Spleen (tissue), 11 donors: ENCODE measurements around the gene PPP1R13B. TPM values are rescaled to one million over a fixed set of nuclear protein-coding genes. Genes with fewer than 3 reads are reported as not detected.
A peak's percentile ranks its signal among the peaks of the same experiment; 100 is the strongest.

Experiments
- DNase-seq: peaks from one replicate; pipeline ENCODE4 v3.0.0-alpha.2; 2020
- H3K27ac ChIP-seq, 8 donors: fragments of 200-600 bp; sonication (generic) in 7 of 8; 1 replicate in 4 of 8; 2 replicates in 4 of 8; pipeline versions ENCODE4 v1.5.0 to v1.8.0; 2016 to 2021; ENCODE audit warnings: inconsistent platforms in 4 of 8, mild to moderate bottlenecking in 4 of 8, moderate library complexity in 1 of 8
- H3K27me3 ChIP-seq, 7 donors: fragments of 200-600 bp; sonication (generic) in 6 of 7; replicated peaks in 1 of 7; 1 replicate in 4 of 7; 2 replicates in 3 of 7; pipeline versions ENCODE4 v1.5.0 to v1.8.0; 2016 to 2021; ENCODE audit warnings: inconsistent platforms in 3 of 7, mild to moderate bottlenecking in 1 of 7
- H3K36me3 ChIP-seq, 6 donors: fragments of 200-600 bp; sonication (generic) in 5 of 6; 1 replicate in 4 of 6; 2 replicates in 2 of 6; pipeline versions ENCODE4 v1.5.0 to v1.8.0; 2016 to 2021; ENCODE audit warnings: inconsistent platforms in 2 of 6
- H3K4me1 ChIP-seq, 6 donors: fragments of 200-600 bp; sonication (generic) in 5 of 6; 1 replicate in 3 of 6; 2 replicates in 3 of 6; pipeline versions ENCODE4 v1.5.0 to v1.8.0; 2016 to 2021; ENCODE audit warnings: inconsistent platforms in 3 of 6
- H3K4me3 ChIP-seq, 8 donors: fragments of 200-600 bp; sonication (generic) in 7 of 8; 1 replicate in 4 of 8; 2 replicates in 4 of 8; pipeline versions ENCODE4 v1.5.0 to v1.8.0; 2016 to 2021; ENCODE audit warnings: inconsistent platforms in 4 of 8, mild to moderate bottlenecking in 4 of 8, moderate library complexity in 2 of 8
- H3K9me3 ChIP-seq, 8 donors: fragments of 200-600 bp; sonication (generic) in 7 of 8; 1 replicate in 4 of 8; 2 replicates in 4 of 8; pipeline versions ENCODE4 v1.5.0 to v1.8.0; 2016 to 2021; ENCODE audit warnings: inconsistent platforms in 4 of 8
- POLR2A ChIP-seq, 3 donors: fragments of 450-650 bp; IDR thresholded peaks; one replicate each; pipeline ENCODE4 v1.5.1; 2017; ENCODE audit warnings: antibody characterized with exemption in 3 of 3, mild to moderate bottlenecking in 1 of 3
- POLR2AphosphoS5 ChIP-seq, 3 donors: sonication (generic); formaldehyde crosslinking; IDR thresholded peaks; one replicate each; pipeline ENCODE4 v1.5.1; 2017; ENCODE audit warnings: antibody characterized with exemption in 3 of 3
- WGBS, 5 donors: extraction: QIAGEN DNeasy Blood & Tissue Kit in 3 of 5; methylation state at CpG; one replicate each; pipeline versions ENCODE4 v1.1.5 to v1.1.7; 2013 to 2018; 5-methylcytosine and 5-hydroxymethylcytosine counted together
- intact Hi-C: fragments of 100-400 bp; cut with DNase I; formaldehyde crosslinking; loops from one replicate; pipeline ENCODE4 v1.15.0; 2023; ENCODE audit warnings: low total_unique reads
- polyA plus RNA-seq, 3 donors: library from polyadenylated mRNA; stranded (reverse); fragments of 200-250 nt; gene quantifications; one replicate each; pipeline ENCODE4 v1.2.1, GENCODE V29; 2013
- total RNA-seq, 7 donors: library from RNA; depleted of rRNA in 3 of 7; stranded (reverse); fragments of >200 nt in 3 of 7; fragmentation: NEBNext Ultra II Directional in 4 of 7; extraction: Animal tissue kit (Norgen Biotek cat#: 25700) in 4 of 7; gene quantifications; one replicate each; pipeline versions ENCODE4 v1.1.0 to v1.2.1, GENCODE V29; 2016 to 2021
- TF ChIP-seq, protein P1 (sequence below), 11 experiments: fragments of 200-600 bp in 7 of 11; fragments of 450-650 bp in 4 of 11; sonication (generic) in 4 of 11; IDR thresholded peaks in 8 of 11; conservative IDR thresholded peaks in 3 of 11; 1 replicate in 7 of 11; 2 replicates in 4 of 11; pipeline versions ENCODE4 v1.4.0 to v1.8.0; 2016 to 2021; ENCODE audit warnings: antibody characterized with exemption in 11 of 11, inconsistent platforms in 4 of 11, mild to moderate bottlenecking in 1 of 11
- donor health status: healthy with polysubstance abuse.
- donor health status: DM: no; HTN: no; CAD: no; lungs with moderate emphysema.
- donor health status: DM: no; HTN: no; CAD: no.
- donor health status: Bipolar disorder and iron deficiency.
- donor health status: healthy.
- donor health status: DM: no; HTN: no; CAD: no.
- donor health status: DM: yes; HTN: yes; CAD: no.

The PPP1R13B gene
- total and polyA plus RNA-seq, 10 donors = 5.7 to 95.3 (median 36.6) TPM

DNA sequence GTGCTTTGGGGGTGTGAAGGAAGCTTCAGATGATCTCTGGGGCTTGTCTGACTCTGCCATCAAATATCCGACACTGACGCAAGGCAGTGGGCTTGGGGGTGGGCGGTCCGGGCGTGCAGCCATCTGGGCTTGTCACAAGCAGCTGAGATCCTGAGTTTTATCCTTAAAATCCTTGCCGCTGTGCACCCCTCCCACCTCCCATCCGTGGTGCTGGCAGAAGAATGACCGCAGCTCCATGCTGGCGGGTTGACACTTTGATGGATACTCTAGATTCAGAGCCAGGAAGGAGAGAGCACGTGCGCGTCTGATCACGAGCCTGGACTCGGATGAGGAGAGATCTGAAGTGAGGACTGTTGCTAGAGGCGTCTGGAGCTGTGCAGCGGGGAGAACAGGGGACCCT lies 128.8 kb downstream of the PPP1R13B start:
- no peaks in the 10 kb centered on the region for H3K27me3 ChIP-seq
- TF ChIP-seq, protein P1, sequence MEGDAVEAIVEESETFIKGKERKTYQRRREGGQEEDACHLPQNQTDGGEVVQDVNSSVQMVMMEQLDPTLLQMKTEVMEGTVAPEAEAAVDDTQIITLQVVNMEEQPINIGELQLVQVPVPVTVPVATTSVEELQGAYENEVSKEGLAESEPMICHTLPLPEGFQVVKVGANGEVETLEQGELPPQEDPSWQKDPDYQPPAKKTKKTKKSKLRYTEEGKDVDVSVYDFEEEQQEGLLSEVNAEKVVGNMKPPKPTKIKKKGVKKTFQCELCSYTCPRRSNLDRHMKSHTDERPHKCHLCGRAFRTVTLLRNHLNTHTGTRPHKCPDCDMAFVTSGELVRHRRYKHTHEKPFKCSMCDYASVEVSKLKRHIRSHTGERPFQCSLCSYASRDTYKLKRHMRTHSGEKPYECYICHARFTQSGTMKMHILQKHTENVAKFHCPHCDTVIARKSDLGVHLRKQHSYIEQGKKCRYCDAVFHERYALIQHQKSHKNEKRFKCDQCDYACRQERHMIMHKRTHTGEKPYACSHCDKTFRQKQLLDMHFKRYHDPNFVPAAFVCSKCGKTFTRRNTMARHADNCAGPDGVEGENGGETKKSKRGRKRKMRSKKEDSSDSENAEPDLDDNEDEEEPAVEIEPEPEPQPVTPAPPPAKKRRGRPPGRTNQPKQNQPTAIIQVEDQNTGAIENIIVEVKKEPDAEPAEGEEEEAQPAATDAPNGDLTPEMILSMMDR (IDR thresholded peaks at IDR 0.05 in 8 of 11, conservative IDR thresholded peaks at IDR 0.05 in 3 of 11) = no peak
- no peak for TF ChIP-seq POLR2AphosphoS5 (IDR thresholded peaks at IDR 0.05)
- TF ChIP-seq POLR2A (IDR thresholded peaks at IDR 0.05) = no peak
- DNase-seq = no peak
- peaks cover 24 to 70% (median 51%) of the 10 kb centered on the region in 6 donors for H3K4me1 ChIP-seq
- 64 to 85% (median 82%) methylated on average over 16 of the region's 16 CpGs for WGBS, 5 donors
- no peak overlapping the region for H3K27ac ChIP-seq
- no peaks in the 10 kb centered on the region for H3K9me3 ChIP-seq
- intact Hi-C loops = no loop called here
- peaks cover 0 to 8% (median 0%) of the 10 kb centered on the region in 6 donors for H3K36me3 ChIP-seq
- no peak overlapping the region for H3K4me3 ChIP-seq

DNA sequence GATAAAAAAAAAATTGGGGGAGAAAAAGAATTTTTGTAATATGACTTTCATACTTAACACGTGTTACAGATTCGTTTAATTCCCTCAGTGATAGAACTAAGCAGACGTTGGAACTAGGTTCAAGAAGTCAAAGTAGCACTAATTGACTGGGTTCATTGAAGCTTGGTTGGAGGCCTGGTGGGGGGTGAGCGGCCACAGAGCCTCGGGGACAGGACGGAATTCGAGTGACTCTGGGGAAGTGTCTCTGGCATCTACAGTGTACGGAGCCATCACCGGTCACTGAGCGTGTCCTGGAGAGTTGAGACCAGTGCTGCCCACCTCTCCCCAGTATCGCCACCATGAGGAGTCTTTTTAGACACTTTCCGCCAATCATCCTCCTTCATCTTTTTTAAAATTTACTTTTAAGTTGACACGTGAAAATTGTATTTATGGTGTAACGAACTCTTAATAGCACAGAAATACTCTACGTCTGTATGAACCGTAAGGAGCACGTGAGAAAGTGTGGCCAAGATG lies 130.4 kb downstream of the PPP1R13B start:
- intact Hi-C loops = no loop called here
- H3K4me1 ChIP-seq = peaks cover 27 to 76% (median 59%) of the 10 kb centered on the region in 6 donors
- 76 to 89% (median 85%) methylated on average over 17 of the region's 17 CpGs for WGBS, 5 donors
- TF ChIP-seq, protein P1 (IDR thresholded peaks at IDR 0.05 in 8 of 11, conservative IDR thresholded peaks at IDR 0.05 in 3 of 11) = no peak
- no peak for TF ChIP-seq POLR2A (IDR thresholded peaks at IDR 0.05)
- TF ChIP-seq POLR2AphosphoS5 (IDR thresholded peaks at IDR 0.05) = no peak
- H3K9me3 ChIP-seq = no peaks in the 10 kb centered on the region
- no peak for DNase-seq
- H3K27ac ChIP-seq = peak overlapping the region in 2 of 8 donors; percentile 80 to 88
- H3K36me3 ChIP-seq = peaks cover 0 to 8% (median 0%) of the 10 kb centered on the region in 6 donors
- H3K27me3 ChIP-seq = no peaks in the 10 kb centered on the region
- peak overlapping the region in 7 of 8 donors; percentile 80 to 98 (median 90) for H3K4me3 ChIP-seq

DNA sequence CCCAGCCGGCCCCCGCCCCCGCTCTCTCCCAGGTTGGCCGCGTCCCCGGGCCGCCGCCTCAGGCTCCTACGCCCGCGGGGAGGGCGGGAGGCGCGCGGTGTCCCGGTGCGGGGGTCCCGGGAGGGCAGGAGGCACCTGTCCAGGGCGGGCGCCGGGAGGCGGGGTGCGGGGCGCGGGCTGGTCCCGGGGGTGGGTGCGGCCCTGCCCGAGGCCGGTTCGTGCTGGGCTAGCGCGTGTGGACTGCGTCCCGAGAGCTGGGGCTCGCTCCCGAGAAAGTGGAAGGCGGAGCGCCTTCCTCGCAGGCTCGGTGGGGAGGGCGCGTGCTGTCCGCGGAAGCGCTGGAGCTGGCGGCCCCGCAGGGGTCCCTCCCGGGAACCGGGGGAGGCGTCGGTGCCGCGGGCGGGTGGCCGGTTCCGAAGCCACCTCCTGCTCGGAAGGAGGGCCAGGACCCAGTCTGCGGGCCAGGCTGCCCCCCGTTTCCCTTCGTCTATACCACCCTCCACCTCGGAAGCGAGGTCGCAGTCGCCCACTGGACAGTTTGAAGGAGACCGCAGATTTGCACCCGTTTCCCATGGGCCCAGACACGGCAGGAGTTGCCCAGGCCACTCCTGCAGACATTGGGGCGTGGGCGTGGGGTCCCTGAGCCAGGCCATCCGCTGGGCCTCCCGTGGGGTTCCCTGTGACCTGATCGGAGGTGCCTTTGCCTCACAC lies 131.1 kb downstream of the PPP1R13B start:
- peak; percentile 93 for DNase-seq
- H3K4me3 ChIP-seq = peak overlapping the region; percentile 66 to 98 (median 88)
- H3K36me3 ChIP-seq = peaks cover 0 to 5% (median 0%) of the 10 kb centered on the region in 6 donors
- intact Hi-C loops = no loop called here
- peaks cover 27 to 83% (median 65%) of the 10 kb centered on the region in 6 donors for H3K4me1 ChIP-seq
- 3 to 8% (median 4%) methylated on average over 24 to 72 of the region's 72 CpGs for WGBS, 5 donors
- peak overlapping the region; percentile 67 to 91 (median 80) for H3K27ac ChIP-seq
- TF ChIP-seq, protein P1 (IDR thresholded peaks at IDR 0.05 in 8 of 11, conservative IDR thresholded peaks at IDR 0.05 in 3 of 11) = no peak
- TF ChIP-seq POLR2AphosphoS5 (IDR thresholded peaks at IDR 0.05) (peak in 1 of 3 donors; percentile 10), POLR2A (IDR thresholded peaks at IDR 0.05) (no peak)
- no peaks in the 10 kb centered on the region for H3K9me3 ChIP-seq
- H3K27me3 ChIP-seq = no peaks in the 10 kb centered on the region
